ENCODE measurements around the gene RP9.

RP9 gene

DNA sequence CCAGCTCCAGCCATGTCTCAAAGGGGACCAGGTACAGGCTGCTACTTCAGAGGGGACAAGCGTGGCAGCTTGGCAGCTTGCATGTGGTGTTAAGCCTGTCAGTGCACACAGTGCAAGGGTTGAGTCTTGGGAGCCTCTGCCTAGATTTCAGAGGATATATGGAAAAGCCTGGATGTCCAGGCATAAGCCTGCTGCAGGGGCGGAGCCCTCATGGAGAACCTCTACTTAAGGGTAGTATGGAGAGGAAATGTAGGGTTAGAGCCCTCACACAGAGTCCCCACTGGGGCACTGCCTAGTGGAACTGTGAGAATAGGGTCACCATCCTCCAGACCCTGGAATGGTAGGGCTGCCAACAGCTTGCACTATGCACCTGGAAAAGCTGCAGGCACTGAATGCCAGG, 38.9 kb downstream of the RP9 start:
- no peak for TF ChIP-seq JUND (IDR thresholded peaks at IDR 0.05; ENCODE audit: low read depth)
- in situ Hi-C loops (cut with HindIII; ENCODE audit: low pct_unique_long_range_greater_than_20kb, low sequenced_read_pairs) = no loop called here

DNA sequence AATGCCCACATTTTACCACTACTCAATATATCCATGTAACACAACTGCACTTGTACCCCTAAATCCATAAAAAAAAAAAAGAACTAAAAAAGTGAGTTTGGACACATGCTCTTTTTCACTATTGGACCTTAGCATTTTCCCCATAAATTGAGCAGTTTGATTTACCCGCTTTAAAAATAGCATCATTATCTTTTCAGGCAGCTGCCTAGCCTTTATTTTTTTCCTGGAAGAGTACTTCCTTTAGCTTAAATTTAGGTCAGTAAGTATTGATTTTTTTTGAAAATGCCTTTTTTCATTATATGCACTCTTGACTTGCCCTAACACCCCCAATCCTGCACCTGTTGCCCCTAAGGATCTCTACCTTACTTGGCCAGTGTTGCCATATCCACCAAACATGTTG, 41.3 kb downstream of the RP9 start:
- no peak for DNase-seq (ENCODE audit: low read depth in 1 of 2, low spot score in 1 of 2)
- TF ChIP-seq JUND (IDR thresholded peaks at IDR 0.05; ENCODE audit: low read depth) = no peak
- in situ Hi-C loops (cut with HindIII; ENCODE audit: low pct_unique_long_range_greater_than_20kb, low sequenced_read_pairs) = no loop called here

More for the DNA sequence above, 38.9 kb downstream of the RP9 start:
- peak in 1 of 2 experiments; percentile 16 for DNase-seq (ENCODE audit: low read depth in 1 of 2, low spot score in 1 of 2)

DNA sequence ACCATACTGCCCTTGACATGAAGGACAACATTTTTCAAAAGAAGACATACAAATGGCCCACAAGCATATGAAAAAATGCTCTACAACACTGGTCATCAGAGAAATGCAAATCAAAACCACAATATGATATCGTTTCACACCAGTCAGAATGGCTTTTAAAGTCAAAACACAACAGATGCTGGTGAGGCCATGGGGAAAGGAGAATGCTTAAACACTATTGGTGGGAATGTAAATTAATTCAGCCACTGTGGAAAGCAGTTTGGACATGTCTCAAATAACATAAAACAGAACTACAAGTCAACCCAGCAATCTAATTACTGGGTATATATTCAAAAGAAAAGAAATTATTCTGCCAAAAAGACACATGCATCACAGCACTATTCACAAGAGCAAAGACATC, 42.4 kb downstream of the RP9 start:
- in situ Hi-C loops (cut with HindIII; ENCODE audit: low pct_unique_long_range_greater_than_20kb, low sequenced_read_pairs) = no loop called here
- no peak for DNase-seq (ENCODE audit: low read depth in 1 of 2, low spot score in 1 of 2)
- TF ChIP-seq JUND (IDR thresholded peaks at IDR 0.05; ENCODE audit: low read depth) = no peak

DNA sequence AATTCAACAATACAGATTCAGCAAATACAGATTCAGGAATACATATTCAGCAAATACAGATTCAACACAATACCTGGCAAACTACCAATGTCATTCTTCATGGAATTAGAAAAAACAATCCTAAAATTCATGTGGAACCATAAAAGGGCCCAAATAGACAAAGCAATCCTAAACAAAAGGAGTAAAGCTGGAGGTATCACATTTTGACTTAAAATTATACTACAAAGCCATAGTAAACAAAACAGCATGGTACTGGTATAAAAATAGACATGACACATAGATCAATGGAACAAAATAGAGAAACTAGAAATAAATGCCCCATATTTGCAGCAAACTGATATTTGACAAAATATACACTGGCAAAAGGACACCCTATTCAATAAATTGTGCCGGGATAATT, 43.2 kb downstream of the RP9 start:
- in situ Hi-C loops (cut with HindIII; ENCODE audit: low pct_unique_long_range_greater_than_20kb, low sequenced_read_pairs) = no loop called here
- no peak for TF ChIP-seq JUND (IDR thresholded peaks at IDR 0.05; ENCODE audit: low read depth)
- DNase-seq (ENCODE audit: low read depth in 1 of 2, low spot score in 1 of 2) = no peak

DNA sequence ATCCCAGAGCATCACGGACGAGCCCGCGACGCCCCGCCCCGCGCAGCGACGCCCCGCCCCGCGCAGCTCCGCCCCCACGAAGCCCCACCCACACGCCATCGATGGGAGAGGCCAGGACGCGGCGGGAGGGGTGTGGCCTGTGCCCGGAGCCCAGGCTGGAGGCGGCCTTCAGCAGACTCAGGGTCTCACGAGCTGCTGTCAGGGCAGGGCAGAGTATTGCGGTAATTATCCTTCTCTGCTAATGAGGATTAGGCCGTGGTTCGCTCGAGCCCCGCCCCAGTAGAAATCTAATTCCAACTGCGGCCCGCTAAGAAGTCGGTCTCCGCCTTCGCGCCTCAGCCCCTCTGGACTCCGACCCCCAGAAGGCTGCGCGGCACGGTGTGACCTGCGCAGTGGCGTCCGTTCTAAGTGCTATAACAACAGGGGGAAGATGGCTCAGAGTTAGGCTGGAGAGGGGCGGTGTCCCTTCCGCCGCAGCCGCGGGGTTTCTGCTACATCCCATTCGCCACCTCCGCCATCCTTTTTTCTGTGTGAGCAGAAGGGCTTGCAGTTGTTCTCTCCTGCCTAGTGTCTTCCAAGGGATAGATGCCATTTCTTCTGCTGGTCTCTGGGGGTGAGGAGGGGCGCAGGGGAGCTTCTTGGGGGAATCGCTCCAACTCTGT, 46.3 kb downstream of the RP9 start:
- DNase-seq (ENCODE audit: low read depth in 1 of 2, low spot score in 1 of 2) = peak; percentile 93 to 97
- no peak for TF ChIP-seq JUND (IDR thresholded peaks at IDR 0.05; ENCODE audit: low read depth)
- in situ Hi-C loops (cut with HindIII; ENCODE audit: low pct_unique_long_range_greater_than_20kb, low sequenced_read_pairs) = no loop called here

DNA sequence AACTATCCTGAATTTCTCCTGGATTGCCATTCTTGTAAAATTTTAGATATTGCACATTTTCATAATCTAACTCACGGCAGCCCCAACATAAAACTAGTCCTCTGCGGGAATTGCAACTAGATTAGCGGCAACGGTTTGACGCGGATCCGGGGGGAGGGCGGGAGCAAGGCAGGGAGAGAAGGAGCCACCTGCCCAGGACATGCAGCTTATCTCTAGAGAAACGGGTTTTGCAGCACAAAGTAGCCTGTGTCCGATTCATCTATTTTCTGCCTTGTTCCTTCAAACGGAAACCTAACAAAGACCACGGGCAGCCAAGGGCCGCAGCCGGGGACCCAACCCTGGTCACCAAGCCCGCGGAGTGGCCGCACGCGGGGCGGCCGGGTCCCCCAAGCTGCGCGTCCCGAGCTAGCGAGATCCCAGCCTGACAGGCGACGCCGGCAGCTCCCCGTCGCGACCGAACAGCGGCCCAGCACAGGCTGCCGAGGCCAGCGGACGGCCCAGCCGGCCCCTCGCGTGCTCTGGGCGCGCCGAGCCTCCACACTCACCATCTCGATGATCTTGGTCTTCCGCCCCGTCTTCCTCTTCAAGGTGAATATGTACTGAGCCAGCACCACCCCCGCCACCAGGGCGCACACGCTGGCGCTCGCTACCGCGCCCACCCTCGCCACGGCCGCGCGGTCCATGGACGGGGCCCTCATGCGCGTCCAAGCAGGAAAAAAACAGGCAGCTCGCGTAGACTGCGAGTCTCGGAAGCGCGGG, 47.0 kb downstream of the RP9 start, which contains the start of gene NT5C3A:
Gene NT5C3A (minus strand): TSS at position 754 of the 759 bp plus-strand sequence. CDS start 71 bp downstream, at position 683.
- DNase-seq (ENCODE audit: low read depth in 1 of 2, low spot score in 1 of 2) = peak; percentile 51 to 58
- no peak for TF ChIP-seq JUND (IDR thresholded peaks at IDR 0.05; ENCODE audit: low read depth)
- in situ Hi-C loops (cut with HindIII; ENCODE audit: low pct_unique_long_range_greater_than_20kb, low sequenced_read_pairs) = no loop called here

DNA sequence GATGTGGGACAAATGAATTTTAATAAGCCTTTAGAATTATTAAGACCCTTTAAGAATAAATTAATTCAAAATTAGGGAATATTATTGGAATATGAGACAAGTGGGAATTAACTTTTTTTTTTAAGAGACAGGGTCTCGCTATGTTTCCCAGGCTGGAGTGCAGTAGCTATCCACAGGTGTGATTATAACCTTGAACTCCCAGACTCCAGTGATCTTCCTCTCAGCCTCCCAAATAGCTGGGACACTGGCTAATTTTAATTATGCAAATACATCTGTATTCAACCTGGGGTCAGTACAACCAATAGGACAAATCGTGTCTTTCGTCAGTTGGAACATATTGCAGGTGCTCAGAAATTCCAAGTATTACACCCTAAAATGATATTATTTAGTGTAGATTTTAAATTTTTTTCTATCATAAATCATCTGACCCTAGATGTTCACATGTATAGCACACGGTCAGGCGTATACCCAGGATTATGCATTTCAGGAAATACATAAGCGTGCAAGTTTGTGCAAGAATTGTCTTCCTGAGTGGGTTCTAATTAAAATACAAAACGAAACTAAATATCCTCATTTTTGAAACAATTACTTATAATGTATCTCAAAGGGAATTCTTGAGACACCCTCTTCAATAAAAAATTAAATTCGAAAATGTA, 47.8 kb downstream of the RP9 start:
- no peak for DNase-seq (ENCODE audit: low read depth in 1 of 2, low spot score in 1 of 2)
- in situ Hi-C loops (cut with HindIII; ENCODE audit: low pct_unique_long_range_greater_than_20kb, low sequenced_read_pairs) = no loop called here
- TF ChIP-seq JUND (IDR thresholded peaks at IDR 0.05; ENCODE audit: low read depth) = no peak

DNA sequence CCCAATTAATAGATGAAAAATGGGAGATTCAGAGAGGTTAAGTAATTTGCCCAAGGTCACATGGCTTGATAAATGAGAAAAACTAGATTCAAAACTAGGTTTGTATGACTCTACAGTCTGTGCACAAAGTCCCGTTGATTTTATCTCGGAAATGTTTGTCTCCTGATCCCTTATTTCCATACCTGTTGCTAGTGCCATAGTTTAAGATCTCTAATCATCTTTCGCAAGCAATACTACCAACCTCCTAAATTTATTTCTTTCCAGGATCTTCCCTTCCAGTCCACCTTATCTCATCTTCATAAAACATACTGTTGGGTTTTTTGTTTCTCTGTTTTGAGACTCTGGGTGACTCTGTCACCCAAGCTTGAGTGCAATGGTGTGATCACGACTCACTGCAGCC, 49.6 kb downstream of the RP9 start:
- DNase-seq (ENCODE audit: low read depth in 1 of 2, low spot score in 1 of 2) = no peak
- in situ Hi-C loops (cut with HindIII; ENCODE audit: low pct_unique_long_range_greater_than_20kb, low sequenced_read_pairs) = no loop called here

DNA sequence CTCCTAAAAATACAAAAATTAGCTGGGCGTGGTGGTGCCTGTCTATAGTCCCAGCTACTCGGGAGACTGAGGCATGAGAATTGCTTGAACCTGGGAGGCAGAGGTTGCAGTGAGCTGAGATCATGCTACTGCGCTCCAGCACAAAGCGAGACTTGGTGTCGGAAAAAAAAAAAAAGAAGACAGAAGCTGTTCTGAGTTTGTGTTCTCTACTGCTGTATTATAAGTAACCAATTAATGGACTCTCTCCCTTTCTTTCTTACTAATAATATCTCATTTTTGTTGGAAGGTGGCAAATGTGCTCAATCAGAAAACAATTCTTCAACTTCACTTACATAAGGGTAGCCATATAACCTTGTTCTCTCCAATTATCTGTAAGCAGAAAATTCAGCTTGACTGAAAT, 54.0 kb downstream of the RP9 start:
- in situ Hi-C loops (cut with HindIII; ENCODE audit: low pct_unique_long_range_greater_than_20kb, low sequenced_read_pairs) = no loop called here
- DNase-seq (ENCODE audit: low read depth in 1 of 2, low spot score in 1 of 2) = no peak
- TF ChIP-seq JUND (IDR thresholded peaks at IDR 0.05; ENCODE audit: low read depth) = no peak

More for the DNA sequence above, 49.6 kb downstream of the RP9 start:
- no peak for TF ChIP-seq JUND (IDR thresholded peaks at IDR 0.05; ENCODE audit: low read depth)

DNA sequence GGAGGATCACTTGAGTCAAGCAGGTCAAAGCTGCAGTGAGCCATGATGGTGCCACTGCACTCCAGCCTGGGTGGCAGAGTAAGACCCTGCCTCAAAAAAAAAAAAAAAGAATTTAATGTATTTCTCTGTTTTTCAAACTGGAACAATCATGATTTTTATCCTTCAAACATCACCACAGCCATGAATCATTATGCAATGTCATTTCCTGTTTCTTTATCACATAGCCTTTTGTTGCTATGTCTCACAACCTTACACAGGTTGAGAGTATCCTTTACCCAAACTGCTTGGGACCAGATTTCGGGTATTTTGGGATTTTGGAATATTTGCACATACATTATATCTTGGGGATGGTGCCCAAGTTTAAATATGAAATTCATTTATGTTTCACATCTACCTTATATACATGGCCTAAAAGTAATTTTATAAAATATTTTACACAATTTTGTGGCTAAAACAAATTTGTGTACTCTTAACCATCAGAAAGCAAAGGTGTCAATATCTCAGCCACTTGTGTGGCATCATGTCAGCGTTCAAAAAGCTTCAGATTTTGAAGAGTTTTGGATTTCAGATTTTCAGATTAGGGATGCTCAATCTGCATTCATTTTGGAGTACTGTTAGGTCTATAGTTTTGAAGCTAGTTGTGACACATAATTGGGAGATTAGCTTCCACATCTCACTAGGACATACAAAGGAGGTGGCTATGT, 54.8 kb downstream of the RP9 start:
- TF ChIP-seq JUND (IDR thresholded peaks at IDR 0.05; ENCODE audit: low read depth) = no peak
- DNase-seq (ENCODE audit: low read depth in 1 of 2, low spot score in 1 of 2) = no peak
- in situ Hi-C loops (cut with HindIII; ENCODE audit: low pct_unique_long_range_greater_than_20kb, low sequenced_read_pairs) = no loop called here

DNA sequence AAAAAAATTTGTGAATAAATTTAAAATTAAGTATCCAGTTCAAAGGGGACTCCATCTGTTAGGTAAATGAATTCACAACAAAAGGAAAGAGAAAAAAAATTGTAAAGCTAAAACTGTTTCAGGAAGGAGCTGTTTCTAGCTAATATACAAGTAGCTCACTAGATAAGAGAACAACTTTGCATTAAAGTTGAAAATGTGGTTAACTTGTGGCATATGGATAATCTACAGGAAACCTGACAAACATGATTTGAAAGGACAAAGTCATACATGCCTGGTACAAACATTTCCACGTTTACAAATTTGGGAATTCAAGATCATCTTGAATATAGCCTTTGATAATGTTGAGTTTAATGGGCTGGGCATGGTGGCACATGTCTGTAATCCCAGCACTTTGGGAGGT, 55.5 kb downstream of the RP9 start:
- DNase-seq (ENCODE audit: low read depth in 1 of 2, low spot score in 1 of 2) = no peak
- no peak for TF ChIP-seq JUND (IDR thresholded peaks at IDR 0.05; ENCODE audit: low read depth)
- in situ Hi-C loops (cut with HindIII; ENCODE audit: low pct_unique_long_range_greater_than_20kb, low sequenced_read_pairs) = no loop called here

DNA sequence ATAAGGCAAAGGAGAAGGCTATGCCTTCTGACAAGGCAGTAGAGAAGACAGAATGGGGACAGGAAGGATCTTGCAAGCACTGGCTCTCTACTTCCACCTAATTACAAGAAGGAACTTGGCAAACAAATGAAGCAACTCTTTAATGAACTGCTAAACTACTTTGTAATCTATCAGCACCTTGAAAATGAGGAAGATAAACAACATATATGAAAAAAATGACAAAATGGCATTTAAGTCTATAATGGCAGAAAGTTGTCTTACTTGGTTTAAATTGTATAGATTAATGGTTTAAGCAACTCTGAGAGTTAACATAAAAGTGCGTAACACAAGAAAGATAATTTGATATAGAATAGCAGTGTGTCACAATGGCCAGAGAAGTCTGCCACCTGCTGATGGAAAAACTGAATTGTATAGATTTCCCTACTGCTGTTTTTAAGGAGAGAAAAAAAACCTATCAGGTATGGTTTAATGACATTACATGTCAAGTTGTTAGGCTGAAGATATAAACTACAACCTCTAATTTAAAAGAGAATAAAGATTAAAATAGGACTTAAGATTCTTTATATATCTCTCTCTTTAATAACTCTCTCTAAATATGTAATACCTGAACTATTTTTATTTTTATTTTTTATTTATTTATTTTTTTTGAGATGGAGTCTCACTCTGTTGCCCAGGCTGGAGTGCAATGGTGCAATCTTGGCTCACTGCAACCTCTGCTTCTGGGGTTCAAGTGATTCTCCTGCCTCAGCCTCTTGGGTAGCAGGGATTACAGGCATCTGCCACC, 58.5 kb downstream of the RP9 start:
- DNase-seq (ENCODE audit: low read depth in 1 of 2, low spot score in 1 of 2) = peak; percentile 26 to 77
- TF ChIP-seq JUND (IDR thresholded peaks at IDR 0.05; ENCODE audit: low read depth) = no peak
- in situ Hi-C loops (cut with HindIII; ENCODE audit: low pct_unique_long_range_greater_than_20kb, low sequenced_read_pairs) = no loop called here

Measured in T47D (cell line).